Upper lobe of left lung (tissue), 4 donors: ENCODE measurements around the gene SMC1B.

Source experiments
- POLR2AphosphoS5 ChIP-seq, 2 donors: sonication (generic); formaldehyde crosslinking; IDR thresholded peaks; one replicate each; pipeline ENCODE4 v1.5.1; 2017; ENCODE audit warnings: antibody characterized with exemption in 2 of 2
- TF ChIP-seq, protein P1 (sequence below), 6 experiments: fragments of 450-650 bp in 4 of 6; fragments of 200-600 bp in 2 of 6; sonication (generic) in 2 of 6; IDR thresholded peaks; one replicate each; pipeline ENCODE4 v1.5.1; 2016 to 2019; ENCODE audit warnings: antibody characterized with exemption in 6 of 6

DNA sequence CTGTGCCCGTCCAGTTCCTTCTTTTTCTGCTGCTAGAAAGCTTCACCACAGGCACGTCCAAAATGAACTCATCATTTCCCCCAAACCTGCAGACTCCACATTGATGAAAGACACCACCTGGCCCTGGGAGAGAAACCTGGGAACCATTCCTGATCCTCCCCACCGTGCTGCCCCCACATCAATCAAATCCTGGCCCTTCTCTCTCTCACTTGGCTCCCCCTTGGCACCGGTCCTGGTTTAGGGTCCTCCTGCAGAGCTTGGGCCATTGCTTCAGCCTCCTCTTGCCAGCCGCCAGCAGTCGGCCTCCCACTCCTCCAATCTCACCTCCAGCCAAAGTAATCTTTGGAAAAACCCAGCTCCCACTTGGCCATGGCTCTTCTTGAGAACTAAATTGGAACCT is 38.6 kb upstream of the SMC1B start:
- no peak for TF ChIP-seq POLR2AphosphoS5 (IDR thresholded peaks at IDR 0.05)
- TF ChIP-seq, protein P1, sequence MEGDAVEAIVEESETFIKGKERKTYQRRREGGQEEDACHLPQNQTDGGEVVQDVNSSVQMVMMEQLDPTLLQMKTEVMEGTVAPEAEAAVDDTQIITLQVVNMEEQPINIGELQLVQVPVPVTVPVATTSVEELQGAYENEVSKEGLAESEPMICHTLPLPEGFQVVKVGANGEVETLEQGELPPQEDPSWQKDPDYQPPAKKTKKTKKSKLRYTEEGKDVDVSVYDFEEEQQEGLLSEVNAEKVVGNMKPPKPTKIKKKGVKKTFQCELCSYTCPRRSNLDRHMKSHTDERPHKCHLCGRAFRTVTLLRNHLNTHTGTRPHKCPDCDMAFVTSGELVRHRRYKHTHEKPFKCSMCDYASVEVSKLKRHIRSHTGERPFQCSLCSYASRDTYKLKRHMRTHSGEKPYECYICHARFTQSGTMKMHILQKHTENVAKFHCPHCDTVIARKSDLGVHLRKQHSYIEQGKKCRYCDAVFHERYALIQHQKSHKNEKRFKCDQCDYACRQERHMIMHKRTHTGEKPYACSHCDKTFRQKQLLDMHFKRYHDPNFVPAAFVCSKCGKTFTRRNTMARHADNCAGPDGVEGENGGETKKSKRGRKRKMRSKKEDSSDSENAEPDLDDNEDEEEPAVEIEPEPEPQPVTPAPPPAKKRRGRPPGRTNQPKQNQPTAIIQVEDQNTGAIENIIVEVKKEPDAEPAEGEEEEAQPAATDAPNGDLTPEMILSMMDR (IDR thresholded peaks at IDR 0.05): no peak
